ENCODE data around the gene FUT3.

- TF ChIP-seq CTCF (IDR thresholded peaks at IDR 0.05; ENCODE audit: insufficient read depth, low read depth, low read length) (no peak), EZH2 (IDR thresholded peaks at IDR 0.05; ENCODE audit: insufficient read depth, low read length) (no peak)
Measured at GRCh38 chr19:5838353-5839064, 12.7 kb downstream of the FUT3 start.
